Natural killer cell (primary cell): ENCODE measurements around the gene PKP4. TPM values are rescaled to one million over a fixed set of nuclear protein-coding genes. Genes with fewer than 3 reads are reported as not detected.

Experiments
- ATAC-seq, 3 donors: fragments of 150-1000 bp in 2 of 3; fragments of 200-7000 bp in 1 of 3; cut with Tn5 transposase; 1 replicate in 1 of 3; 2 replicates in 2 of 3; pipeline ENCODE4 v1.10.0; 2021; ENCODE audit warnings: mild to moderate bottlenecking in 2 of 3, moderate library complexity in 2 of 3
- DNase-seq, 2 donors: peaks; one replicate each; pipeline versions ENCODE4 v3.0.0 to v3.0.0-alpha.2; 2013 to 2021; ENCODE audit warnings: mixed read lengths in 1 of 2
- H3K27ac ChIP-seq: one replicate; pipeline ENCODE4 v1.5.1; 2013; ENCODE audit warnings: mild to moderate bottlenecking, low read length
- H3K27me3 ChIP-seq: one replicate; pipeline ENCODE4 v1.6.1; 2013; ENCODE audit warnings: low read length; ENCODE audit not compliant: control insufficient read depth, insufficient read depth
- H3K36me3 ChIP-seq: one replicate; pipeline ENCODE4 v1.6.1; 2013; ENCODE audit warnings: low read length; ENCODE audit not compliant: control insufficient read depth, insufficient read depth
- H3K4me1 ChIP-seq: one replicate; pipeline ENCODE4 v1.6.1; 2013; ENCODE audit warnings: low read length; ENCODE audit not compliant: control insufficient read depth, insufficient read depth
- H3K4me3 ChIP-seq: one replicate; pipeline ENCODE4 v1.5.1; 2013; ENCODE audit warnings: low read length
- H3K9me3 ChIP-seq: one replicate; pipeline ENCODE4 v1.6.1; 2013; ENCODE audit warnings: low read length; ENCODE audit not compliant: control insufficient read depth, insufficient read depth
- H3K27ac Mint-ChIP-seq, 2 donors: one replicate each; pipeline ENCODE4 v1.8.0; 2022; ENCODE audit warnings: mild to moderate bottlenecking in 2 of 2, mixed read lengths in 2 of 2, moderate library complexity in 1 of 2
- H3K27me3 Mint-ChIP-seq, 2 donors: one replicate each; pipeline ENCODE4 v1.8.0; 2022; ENCODE audit warnings: low read depth in 2 of 2, mixed read lengths in 2 of 2
- H3K36me3 Mint-ChIP-seq: one replicate; pipeline ENCODE4 v1.8.0; 2022; ENCODE audit warnings: mixed read lengths
- H3K4me1 Mint-ChIP-seq, 2 donors: one replicate each; pipeline ENCODE4 v1.8.0; 2022; ENCODE audit warnings: mixed read lengths in 2 of 2
- H3K4me3 Mint-ChIP-seq: one replicate; pipeline ENCODE4 v1.8.0; 2022; ENCODE audit warnings: mild to moderate bottlenecking, moderate library complexity, mixed read lengths
- H3K9me3 Mint-ChIP-seq, 2 donors: one replicate each; pipeline ENCODE4 v1.8.0; 2022; ENCODE audit warnings: mixed read lengths in 2 of 2
- WGBS: methylation state at CpG from one replicate; pipeline ENCODE4 v1.1.7; 2013; ENCODE audit warnings: missing lambda C conversion rate; ENCODE audit not compliant: insufficient coverage; 5-methylcytosine and 5-hydroxymethylcytosine counted together
- intact Hi-C: fragments of 100-400 bp; cut with micrococcal nuclease; formaldehyde crosslinking; loops from one replicate; pipeline ENCODE4 v1.14.2; 2022
- total RNA-seq, 4 donors: library from RNA; stranded (reverse); fragments of 120-200 nt in 1 of 4; gene quantifications; one replicate each; pipeline versions ENCODE4 v1.2.3 to v1.2.4, GENCODE V29; 2013 to 2022
- TF ChIP-seq, protein P1 (sequence below): fragments of 200-600 bp; IDR thresholded peaks from one replicate; pipeline ENCODE4 v1.8.0; 2022; ENCODE audit warnings: antibody characterized with exemption

The PKP4 gene
- total RNA-seq, 3 donors from 2014 or later (not counting 1 experiment from before 2014, with no cell fraction given): 5.9 to 8.4 (median 7.2) TPM

DNA sequence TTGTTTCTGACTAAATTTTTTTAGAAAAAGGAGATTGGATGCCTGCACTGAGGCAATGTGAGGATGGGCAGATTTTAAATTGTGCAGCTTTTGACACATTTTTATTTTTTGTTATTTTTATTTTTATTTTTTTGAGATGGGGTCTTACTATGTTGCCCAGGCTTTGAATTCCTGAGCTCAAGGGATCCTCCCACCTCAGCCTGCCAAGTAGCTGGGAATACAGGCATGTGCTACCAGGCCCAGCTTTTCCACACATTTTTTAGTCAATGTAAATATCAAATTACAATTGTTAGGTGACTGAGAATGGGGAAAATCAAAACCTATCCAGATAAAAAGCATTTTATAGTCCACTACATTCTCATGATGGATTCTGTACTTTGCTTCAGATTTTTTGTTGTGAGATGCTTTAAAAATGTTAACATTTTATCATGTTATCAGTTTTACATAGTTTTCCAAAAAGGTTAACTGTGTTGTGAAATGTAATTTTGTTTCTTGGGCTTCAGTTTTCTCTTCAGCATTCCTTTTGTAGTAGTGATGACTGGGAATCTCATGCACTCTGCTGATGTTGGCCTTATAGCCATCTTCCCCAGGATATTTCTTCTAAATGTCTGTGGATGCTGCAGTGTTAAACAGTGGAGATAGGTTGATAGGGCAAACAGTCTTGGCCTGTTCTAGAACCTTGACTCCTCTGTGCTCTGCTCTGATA lies 41.4 kb downstream of the PKP4 start:
- no peaks in the 10 kb centered on the region for H3K27me3 ChIP-seq
- H3K4me1 Mint-ChIP-seq: no peaks in the 10 kb centered on the region
- H3K4me3 ChIP-seq: no peak overlapping the region
- no peak for ATAC-seq
- H3K27ac ChIP-seq: no peak overlapping the region
- no peaks in the 10 kb centered on the region for H3K4me1 ChIP-seq
- TF ChIP-seq, protein P1, sequence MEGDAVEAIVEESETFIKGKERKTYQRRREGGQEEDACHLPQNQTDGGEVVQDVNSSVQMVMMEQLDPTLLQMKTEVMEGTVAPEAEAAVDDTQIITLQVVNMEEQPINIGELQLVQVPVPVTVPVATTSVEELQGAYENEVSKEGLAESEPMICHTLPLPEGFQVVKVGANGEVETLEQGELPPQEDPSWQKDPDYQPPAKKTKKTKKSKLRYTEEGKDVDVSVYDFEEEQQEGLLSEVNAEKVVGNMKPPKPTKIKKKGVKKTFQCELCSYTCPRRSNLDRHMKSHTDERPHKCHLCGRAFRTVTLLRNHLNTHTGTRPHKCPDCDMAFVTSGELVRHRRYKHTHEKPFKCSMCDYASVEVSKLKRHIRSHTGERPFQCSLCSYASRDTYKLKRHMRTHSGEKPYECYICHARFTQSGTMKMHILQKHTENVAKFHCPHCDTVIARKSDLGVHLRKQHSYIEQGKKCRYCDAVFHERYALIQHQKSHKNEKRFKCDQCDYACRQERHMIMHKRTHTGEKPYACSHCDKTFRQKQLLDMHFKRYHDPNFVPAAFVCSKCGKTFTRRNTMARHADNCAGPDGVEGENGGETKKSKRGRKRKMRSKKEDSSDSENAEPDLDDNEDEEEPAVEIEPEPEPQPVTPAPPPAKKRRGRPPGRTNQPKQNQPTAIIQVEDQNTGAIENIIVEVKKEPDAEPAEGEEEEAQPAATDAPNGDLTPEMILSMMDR: no peak
- no peaks in the 10 kb centered on the region for H3K9me3 ChIP-seq
- intact Hi-C loops: no loop called here
- H3K27ac Mint-ChIP-seq: no peak overlapping the region
- no peaks in the 10 kb centered on the region for H3K36me3 ChIP-seq
- no peaks in the 10 kb centered on the region for H3K27me3 Mint-ChIP-seq
- no peaks in the 10 kb centered on the region for H3K36me3 Mint-ChIP-seq
- no peak for DNase-seq
- H3K9me3 Mint-ChIP-seq: no peaks in the 10 kb centered on the region
- H3K4me3 Mint-ChIP-seq: no peak overlapping the region

DNA sequence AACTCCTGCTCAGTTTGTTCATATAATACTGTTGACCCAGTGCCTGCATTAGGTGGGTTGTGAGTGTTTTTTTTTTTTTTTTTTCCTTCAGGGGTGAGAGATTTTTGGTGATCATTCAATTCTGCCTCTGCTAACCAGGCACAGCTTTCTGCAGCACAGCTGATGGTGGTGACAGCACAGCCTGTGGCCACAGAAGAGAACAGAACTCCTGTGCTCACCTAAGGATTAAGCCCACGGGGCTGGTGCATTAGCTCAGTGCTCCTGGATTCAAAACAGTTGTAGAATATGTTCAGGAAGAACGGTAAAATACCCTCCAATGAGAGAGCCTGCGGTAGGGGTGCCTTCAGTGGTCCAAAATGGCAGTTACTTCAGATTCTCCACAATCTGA lies 42.0 kb downstream of the PKP4 start:
- WGBS: 94% methylated on average over 3 of the region's 3 CpGs
- DNase-seq: no peak
- no peak for ATAC-seq
- TF ChIP-seq, protein P1: no peak
- Mint-ChIP-seq H3K27me3 (no peaks in the 10 kb centered on the region), H3K9me3 (no peaks in the 10 kb centered on the region), H3K4me3 (no peak overlapping the region), H3K4me1 (no peaks in the 10 kb centered on the region), H3K36me3 (no peaks in the 10 kb centered on the region), H3K27ac (no peak overlapping the region)
- Histone ChIP-seq H3K27ac (no peak overlapping the region), H3K4me1 (no peaks in the 10 kb centered on the region), H3K9me3 (no peaks in the 10 kb centered on the region), H3K27me3 (no peaks in the 10 kb centered on the region), H3K36me3 (no peaks in the 10 kb centered on the region), H3K4me3 (no peak overlapping the region)
- intact Hi-C loops: no loop called here

DNA sequence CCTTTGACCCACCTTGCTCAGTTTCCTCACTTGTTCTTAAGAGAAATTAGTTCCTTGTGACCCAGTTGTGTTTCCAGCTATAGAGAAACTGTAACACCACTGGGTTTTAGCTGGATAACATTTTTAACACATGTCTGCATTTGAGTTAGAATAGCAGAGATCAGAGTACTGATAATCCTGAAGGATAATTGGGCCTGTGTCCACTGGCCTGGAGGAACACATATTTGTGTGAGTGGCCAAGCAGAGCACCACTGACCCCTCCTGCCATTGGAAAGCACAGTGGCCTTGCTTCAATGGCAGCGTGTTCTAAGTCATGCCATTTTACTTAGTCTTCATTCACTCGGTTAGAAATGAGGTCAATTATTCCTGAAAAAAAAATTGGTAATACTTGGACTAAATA lies 42.6 kb downstream of the PKP4 start:
- no peak overlapping the region for H3K4me3 ChIP-seq
- DNase-seq (no peak), ATAC-seq (no peak)
- H3K27me3 Mint-ChIP-seq: no peaks in the 10 kb centered on the region
- no peaks in the 10 kb centered on the region for H3K27me3 ChIP-seq
- no peaks in the 10 kb centered on the region for H3K36me3 ChIP-seq
- no peaks in the 10 kb centered on the region for H3K36me3 Mint-ChIP-seq
- H3K27ac ChIP-seq: no peak overlapping the region
- no peaks in the 10 kb centered on the region for H3K9me3 Mint-ChIP-seq
- TF ChIP-seq, protein P1: no peak
- H3K4me1 Mint-ChIP-seq: no peaks in the 10 kb centered on the region
- WGBS: 100% methylated on average over 2 of the region's 2 CpGs
- no peak overlapping the region for H3K4me3 Mint-ChIP-seq
- no peaks in the 10 kb centered on the region for H3K9me3 ChIP-seq
- H3K27ac Mint-ChIP-seq: no peak overlapping the region
- H3K4me1 ChIP-seq: no peaks in the 10 kb centered on the region
- intact Hi-C loops: no loop called here

DNA sequence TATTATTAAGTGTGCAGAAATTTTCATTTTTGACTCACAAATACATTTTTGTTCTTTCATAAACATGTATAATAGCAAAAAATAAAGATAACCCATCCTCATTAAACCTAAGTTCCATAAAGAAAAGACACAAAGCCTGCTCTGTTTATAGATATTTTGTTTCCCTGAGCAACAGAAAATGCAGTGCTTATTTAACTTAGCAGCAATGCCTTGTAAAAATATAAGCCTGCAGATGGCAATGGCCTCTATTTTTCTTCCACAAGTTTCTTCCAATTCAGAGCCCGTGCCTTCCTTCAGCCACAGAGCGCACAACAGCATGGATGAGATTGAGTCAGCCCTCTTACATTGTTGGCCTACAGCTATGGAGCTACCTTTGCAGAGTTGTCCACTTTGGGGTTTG lies 43.6 kb downstream of the PKP4 start:
- Histone ChIP-seq H3K4me1 (no peaks in the 10 kb centered on the region), H3K9me3 (no peaks in the 10 kb centered on the region), H3K27ac (no peak overlapping the region), H3K36me3 (no peaks in the 10 kb centered on the region), H3K4me3 (no peak overlapping the region), H3K27me3 (no peaks in the 10 kb centered on the region)
- Mint-ChIP-seq H3K4me1 (peaks cover 0 to 2% of the 10 kb centered on the region in 2 donors), H3K36me3 (no peaks in the 10 kb centered on the region), H3K27me3 (no peaks in the 10 kb centered on the region), H3K4me3 (no peak overlapping the region), H3K9me3 (no peaks in the 10 kb centered on the region), H3K27ac (no peak overlapping the region)
- no peak for DNase-seq
- TF ChIP-seq, protein P1: no peak
- WGBS: 100% methylated on average over 2 of the region's 2 CpGs
- intact Hi-C loops: no loop called here
- no peak for ATAC-seq
